Right atrium auricular region (tissue), 2 donors: ENCODE results near the gene ZSCAN5A. TPM values are rescaled to one million over a fixed set of nuclear protein-coding genes. Genes with fewer than 3 reads are reported as not detected.

Experiments used
- DNase-seq: peaks from one replicate; pipeline ENCODE4 v3.0.0-alpha.2; 2019; ENCODE audit warnings: low spot score
- H3K27ac ChIP-seq, 2 donors: fragments of 200-600 bp; sonication (generic); 1 replicate in 1 of 2; 2 replicates in 1 of 2; pipeline ENCODE4 v1.5.1; 2016 to 2019
- H3K27me3 ChIP-seq, 2 donors: fragments of 200-600 bp; sonication (generic); one replicate each; pipeline versions ENCODE4 v1.5.1 to v1.6.0; 2017 to 2019
- H3K36me3 ChIP-seq: fragments of 200-600 bp; sonication (generic); one replicate; pipeline ENCODE4 v1.5.1; 2016
- H3K4me1 ChIP-seq, 2 donors: fragments of 200-600 bp; sonication (generic); one replicate each; pipeline versions ENCODE4 v1.5.1 to v1.6.0; 2017 to 2019
- H3K4me3 ChIP-seq, 2 donors: fragments of 200-600 bp; sonication (generic); 1 replicate in 1 of 2; 2 replicates in 1 of 2; pipeline ENCODE4 v1.5.1; 2017 to 2019; ENCODE audit warnings: mild to moderate bottlenecking in 1 of 2, moderate library complexity in 1 of 2
- H3K9me3 ChIP-seq, 2 donors: fragments of 200-600 bp; sonication (generic); one replicate each; pipeline ENCODE4 v1.5.1; 2019
- total RNA-seq, 2 donors: library from RNA; depleted of rRNA; stranded (reverse); fragments of >200 nt; gene quantifications; one replicate each; pipeline ENCODE4 v1.1.0, GENCODE V29; 2016
- TF ChIP-seq, protein P1 (sequence below), 2 donors: fragments of 200-600 bp; sonication (generic); IDR thresholded peaks; one replicate each; pipeline ENCODE4 v1.5.1; 2019; ENCODE audit warnings: antibody characterized with exemption in 2 of 2

The ZSCAN5A gene
- total RNA-seq, 2 donors from 2014 or later: 3.0 to 9.5 TPM

DNA sequence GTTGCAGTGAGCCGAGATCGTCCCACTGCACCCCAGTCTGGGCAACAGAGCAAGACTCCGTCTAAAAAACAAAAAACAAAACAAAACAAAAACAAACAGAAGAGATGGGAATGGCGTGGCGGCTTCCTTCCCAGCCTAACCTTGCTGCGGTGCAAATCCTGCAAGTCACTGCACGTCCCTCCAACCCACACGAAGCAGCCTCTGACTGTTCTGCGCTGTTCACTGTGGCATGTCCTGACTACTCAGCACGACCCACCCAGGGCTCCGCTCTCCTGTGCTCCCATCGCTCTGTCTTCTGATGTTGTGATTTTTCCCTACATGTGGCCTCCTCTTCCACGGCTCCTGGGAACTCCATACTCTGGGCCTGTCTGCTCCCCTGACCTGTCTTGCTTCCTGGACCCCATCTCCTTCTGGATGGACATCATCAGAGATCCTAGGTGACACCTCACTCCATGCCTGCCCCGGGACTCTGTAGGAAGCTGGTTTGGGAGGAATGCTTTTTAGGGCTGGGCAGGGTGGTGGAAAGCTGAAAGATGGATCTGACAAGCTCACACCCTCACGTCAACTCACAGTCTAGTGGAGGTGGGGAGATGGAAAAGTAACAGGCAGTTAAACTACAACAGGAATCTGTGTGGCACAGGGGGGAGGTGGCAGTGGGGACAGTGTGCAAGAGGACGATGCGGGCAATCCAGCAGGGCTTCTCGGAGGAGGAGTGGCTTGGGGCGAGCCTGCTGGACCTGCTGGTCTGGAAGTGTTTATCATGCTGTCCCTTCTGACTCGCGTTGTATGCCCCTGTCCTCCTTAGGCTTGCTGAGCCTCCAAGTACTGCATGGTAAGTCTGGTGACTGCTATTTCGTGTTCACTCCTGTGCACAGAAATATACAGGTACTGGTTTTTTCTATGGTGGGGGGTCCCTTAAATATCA is 18.8 kb downstream of the ZSCAN5A start:
- no peaks in the 10 kb centered on the region for H3K4me1 ChIP-seq
- no peak overlapping the region for H3K4me3 ChIP-seq
- no peak for DNase-seq
- no peaks in the 10 kb centered on the region for H3K9me3 ChIP-seq
- peaks cover 24% of the 10 kb centered on the region for H3K36me3 ChIP-seq
- TF ChIP-seq, protein P1, sequence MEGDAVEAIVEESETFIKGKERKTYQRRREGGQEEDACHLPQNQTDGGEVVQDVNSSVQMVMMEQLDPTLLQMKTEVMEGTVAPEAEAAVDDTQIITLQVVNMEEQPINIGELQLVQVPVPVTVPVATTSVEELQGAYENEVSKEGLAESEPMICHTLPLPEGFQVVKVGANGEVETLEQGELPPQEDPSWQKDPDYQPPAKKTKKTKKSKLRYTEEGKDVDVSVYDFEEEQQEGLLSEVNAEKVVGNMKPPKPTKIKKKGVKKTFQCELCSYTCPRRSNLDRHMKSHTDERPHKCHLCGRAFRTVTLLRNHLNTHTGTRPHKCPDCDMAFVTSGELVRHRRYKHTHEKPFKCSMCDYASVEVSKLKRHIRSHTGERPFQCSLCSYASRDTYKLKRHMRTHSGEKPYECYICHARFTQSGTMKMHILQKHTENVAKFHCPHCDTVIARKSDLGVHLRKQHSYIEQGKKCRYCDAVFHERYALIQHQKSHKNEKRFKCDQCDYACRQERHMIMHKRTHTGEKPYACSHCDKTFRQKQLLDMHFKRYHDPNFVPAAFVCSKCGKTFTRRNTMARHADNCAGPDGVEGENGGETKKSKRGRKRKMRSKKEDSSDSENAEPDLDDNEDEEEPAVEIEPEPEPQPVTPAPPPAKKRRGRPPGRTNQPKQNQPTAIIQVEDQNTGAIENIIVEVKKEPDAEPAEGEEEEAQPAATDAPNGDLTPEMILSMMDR (IDR thresholded peaks at IDR 0.05): no peak
- H3K27me3 ChIP-seq: no peaks in the 10 kb centered on the region
- no peak overlapping the region for H3K27ac ChIP-seq

- TF ChIP-seq, protein P1 (IDR thresholded peaks at IDR 0.05): no peak
- Histone ChIP-seq H3K4me3 (no peak overlapping the region), H3K27ac (no peak overlapping the region), H3K27me3 (no peaks in the 10 kb centered on the region), H3K36me3 (peaks cover 24% of the 10 kb centered on the region), H3K9me3 (no peaks in the 10 kb centered on the region), H3K4me1 (no peaks in the 10 kb centered on the region)
- DNase-seq: no peak
These were observed 20.1 kb downstream of the ZSCAN5A start for GRCh38 chr19:56294549-56294948.

- H3K4me3 ChIP-seq: no peak overlapping the region
- no peaks in the 10 kb centered on the region for H3K27me3 ChIP-seq
- H3K9me3 ChIP-seq: no peaks in the 10 kb centered on the region
- no peaks in the 10 kb centered on the region for H3K4me1 ChIP-seq
- no peak overlapping the region for H3K27ac ChIP-seq
- TF ChIP-seq, protein P1 (IDR thresholded peaks at IDR 0.05): no peak
- DNase-seq: no peak
- H3K36me3 ChIP-seq: peaks cover 24% of the 10 kb centered on the region
These were observed 22.8 kb downstream of the ZSCAN5A start for GRCh38 chr19:56291867-56292266.

DNA sequence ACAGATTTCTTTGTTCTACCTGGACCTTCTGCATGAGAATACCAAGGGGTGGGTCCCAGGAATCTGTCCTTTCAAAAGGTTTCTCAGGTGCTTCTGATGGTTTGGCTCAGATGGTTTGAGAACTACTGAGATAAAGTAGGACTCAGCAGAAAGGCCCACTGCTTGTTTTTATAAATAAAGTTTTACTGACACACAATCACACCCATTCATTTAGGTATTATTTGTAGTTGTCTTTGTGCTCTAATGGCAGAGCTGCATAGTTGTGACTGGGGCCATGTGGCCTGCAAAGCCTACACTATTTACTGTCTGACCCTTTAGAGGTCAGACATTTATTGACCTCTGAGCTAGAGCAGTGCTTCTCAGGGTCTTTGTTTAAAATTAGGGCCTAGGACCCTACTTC is 24.5 kb downstream of the ZSCAN5A start:
- Histone ChIP-seq H3K4me1 (no peaks in the 10 kb centered on the region), H3K27me3 (no peaks in the 10 kb centered on the region), H3K4me3 (no peak overlapping the region), H3K9me3 (no peaks in the 10 kb centered on the region), H3K27ac (no peak overlapping the region), H3K36me3 (peaks cover 12% of the 10 kb centered on the region)
- no peak for DNase-seq
- TF ChIP-seq, protein P1 (IDR thresholded peaks at IDR 0.05): no peak

DNA sequence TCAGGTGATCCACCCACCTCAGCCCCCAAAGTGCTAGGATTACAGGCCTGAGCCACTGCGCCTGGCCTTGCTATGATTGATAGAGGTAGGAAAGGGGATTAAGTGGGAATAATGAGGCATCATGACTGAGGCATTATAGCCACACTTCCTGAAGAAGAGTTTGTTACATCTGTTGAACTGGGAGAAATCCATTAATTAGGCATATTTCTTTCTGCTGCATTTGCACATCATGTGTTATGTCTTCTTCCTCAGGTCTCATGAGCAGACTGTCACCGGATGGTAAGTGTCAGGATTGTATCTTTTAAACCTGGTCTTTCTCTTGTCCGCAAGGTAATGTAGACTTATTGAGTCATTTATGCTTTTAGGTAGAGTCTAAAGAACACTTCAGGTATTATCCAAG is 29.9 kb downstream of the ZSCAN5A start:
- no peaks in the 10 kb centered on the region for H3K9me3 ChIP-seq
- no peak overlapping the region for H3K4me3 ChIP-seq
- no peaks in the 10 kb centered on the region for H3K27me3 ChIP-seq
- H3K36me3 ChIP-seq: no peaks in the 10 kb centered on the region
- TF ChIP-seq, protein P1 (IDR thresholded peaks at IDR 0.05): no peak
- DNase-seq: no peak
- H3K27ac ChIP-seq: no peak overlapping the region
- no peaks in the 10 kb centered on the region for H3K4me1 ChIP-seq
